K562 (cell line): ENCODE measurements around the gene RMND5B. TPM values are rescaled to one million over a fixed set of nuclear protein-coding genes. Genes with fewer than 3 reads are reported as not detected.
A peak's percentile ranks its signal among the peaks of the same experiment; 100 is the strongest.

Experiments used
- CBFA2T2 ChIP-seq: fragments of 450-650 bp; conservative IDR thresholded peaks from 2 replicates; pipeline ENCODE4 v1.6.1; 2017; ENCODE audit warnings: mild to moderate bottlenecking
- CXXC5 ChIP-seq: fragments of 250-450 bp; sonication (Bioruptor Pico); IDR thresholded peaks from 2 replicates; pipeline ENCODE4 v1.8.0; 2022; ENCODE audit warnings: inconsistent platforms, mild to moderate bottlenecking, moderate library complexity
- ELF2 ChIP-seq: fragments of 250-450 bp; sonication (Bioruptor Pico); IDR thresholded peaks from 2 replicates; pipeline ENCODE4 v1.5.0; 2021; ENCODE audit warnings: mild to moderate bottlenecking
- GTF2A2 ChIP-seq: IDR thresholded peaks from 2 replicates; pipeline ENCODE4 v1.6.1; 2016; ENCODE audit warnings: mild to moderate bottlenecking, missing genetic modification characterization, missing compliant biosample characterization
- IFI16 ChIP-seq: fragments of 250-450 bp; sonication (Bioruptor Pico); IDR thresholded peaks from 2 replicates; pipeline ENCODE4 v2.1.2; 2022; ENCODE audit warnings: mild to moderate bottlenecking, inconsistent platforms
- IRF1 ChIP-seq: sonication (generic); formaldehyde crosslinking; IDR thresholded peaks from 2 replicates; pipeline ENCODE4 v1.8.0; 2022; ENCODE audit warnings: missing genetic modification reagents, mild to moderate bottlenecking, borderline replicate concordance
- JUNB ChIP-seq: fragments of 450-650 bp; formaldehyde crosslinking; conservative IDR thresholded peaks from 2 replicates; pipeline ENCODE4 v1.4.0; 2020; ENCODE audit warnings: mild to moderate bottlenecking
- L3MBTL2 ChIP-seq: fragments of 450-650 bp; IDR thresholded peaks from 2 replicates; pipeline ENCODE4 v1.6.1; 2016; ENCODE audit warnings: mild to moderate bottlenecking, moderate library complexity
- NCOA2 ChIP-seq, 2 experiments: fragments of 450-650 bp; IDR thresholded peaks; 2 replicates each; pipeline ENCODE4 v1.6.1; 2018; ENCODE audit warnings: mild to moderate bottlenecking in 2 of 2, moderate library complexity in 1 of 2; ENCODE audit not compliant: partially characterized antibody in 2 of 2
- PCBP1 ChIP-seq: fragments of 200-400 bp; formaldehyde crosslinking; IDR thresholded peaks from 2 replicates; pipeline ENCODE4 v1.6.1; 2018; ENCODE audit warnings: mild to moderate bottlenecking, low read depth, low read length; ENCODE audit not compliant: poor library complexity, severe bottlenecking
- PKNOX1 ChIP-seq: fragments of 450-650 bp; IDR thresholded peaks from 2 replicates; pipeline ENCODE4 v1.6.1; 2016
- POLR2H ChIP-seq: IDR thresholded peaks from 2 replicates; pipeline ENCODE4 v1.6.1; 2016; ENCODE audit warnings: missing genetic modification characterization, low read depth, mild to moderate bottlenecking, control low read depth, missing compliant biosample characterization, moderate library complexity
- RAD21 ChIP-seq, 2 experiments: fragments of 250-450 bp in 1 of 2; fragments of 450-650 bp in 1 of 2; sonication (Bioruptor Pico) in 1 of 2; formaldehyde crosslinking in 1 of 2; IDR thresholded peaks in 1 of 2; conservative IDR thresholded peaks in 1 of 2; 2 replicates each; pipeline versions ENCODE4 v1.4.0 to v1.8.0; 2020 to 2022; ENCODE audit warnings: mild to moderate bottlenecking in 2 of 2, moderate library complexity in 1 of 2
- TFAM ChIP-seq: fragments of 250-450 bp; sonication (Bioruptor Pico); conservative IDR thresholded peaks from 2 replicates; pipeline ENCODE4 v1.5.0; 2021; ENCODE audit warnings: mild to moderate bottlenecking, moderate library complexity
- TGIF2 ChIP-seq: sonication (generic); formaldehyde crosslinking; IDR thresholded peaks from 2 replicates; pipeline ENCODE4 v1.8.1; 2022; ENCODE audit warnings: mild to moderate bottlenecking, missing genetic modification reagents, moderate library complexity
- TOE1 ChIP-seq, 2 experiments: fragments of 450-650 bp in 1 of 2; sonication (generic) in 1 of 2; formaldehyde crosslinking in 1 of 2; IDR thresholded peaks; 2 replicates each; pipeline versions ENCODE4 v1.7.1 to v1.8.0; 2016 to 2022; ENCODE audit warnings: borderline replicate concordance in 2 of 2, mild to moderate bottlenecking in 2 of 2, antibody characterized with exemption in 1 of 2, inconsistent platforms in 1 of 2, low read depth in 1 of 2, missing genetic modification reagents in 1 of 2, moderate library complexity in 1 of 2
- ZNF146 ChIP-seq: IDR thresholded peaks from one replicate; pipeline ENCODE4 v1.6.1; 2018; ENCODE audit warnings: missing compliant biosample characterization; ENCODE audit not compliant: unreplicated experiment
- ZNF592 ChIP-seq: fragments of 450-650 bp; IDR thresholded peaks from 2 replicates; pipeline ENCODE4 v1.6.1; 2017; ENCODE audit warnings: antibody characterized with exemption, mild to moderate bottlenecking
- polyA plus RNA-seq, 8 experiments: library from polyadenylated mRNA; depleted of rRNA in 4 of 8; stranded (reverse) in 5 of 8; unstranded in 3 of 8; fragments of >200 nt; fragmentation: Nextera tagmentation in 2 of 8; fragmentation: Illumina TruSeq in 1 of 8; extraction: Ambion mirVana in 2 of 8; extraction: Trizol in 1 of 8; gene quantifications; 2 replicates each; pipeline versions ENCODE4 v1.2.1 to v1.2.3, GENCODE V29; 2011 to 2014; ENCODE audit warnings: inconsistent platforms in 1 of 8, missing spikeins in 1 of 8
- total RNA-seq, 7 experiments: library from RNA; depleted of rRNA in 6 of 7; stranded (reverse); fragments of >200 nt in 6 of 7; fragmentation: Illumina TruSeq in 2 of 7; extraction: Trizol in 2 of 7; gene quantifications; 2 replicates each; pipeline versions ENCODE4 v1.2.1 to v1.2.3, GENCODE V29; 2011 to 2021; ENCODE audit warnings: low replicate concordance in 1 of 7

The RMND5B gene
- total and polyA plus RNA-seq, 9 of the 15 experiments (the other 6 are each of a cell fraction or from before 2014, with no cell fraction given), result 2.6 to 57.0 (median 28.3) TPM

- TF ChIP-seq ZNF592 (peak; percentile 69), PKNOX1 (peak; percentile 89), POLR2H (tag) (no peak), IRF1 (no peak), TOE1 (IDR thresholded peaks at IDR 0.05; ENCODE audit: borderline replicate concordance) (no peak), TOE1 (CRISPR knock-in tag; IDR thresholded peaks at IDR 0.05; ENCODE audit: borderline replicate concordance, low read depth) (no peak), CBFA2T2 (peak; percentile 40; the same call in 1 of the 2 replicates), TGIF2 (CRISPR knock-in tag) (no peak), GTF2A2 (no peak), PCBP1 (no peak), ZNF146 (CRISPR knock-in tag) (no peak), ELF2 (CRISPR knock-in tag) (no peak), RAD21 (CRISPR knock-in tag; conservative IDR thresholded peaks at IDR 0.05 in 1 of 2, IDR thresholded peaks at IDR 0.05 in 1 of 2) (peak; percentile 19 to 59; a peak in 3 of 4 replicates), L3MBTL2 (peak; percentile 91), TFAM (CRISPR knock-in tag) (no peak), CXXC5 (peak; percentile 76), IFI16 (CRISPR knock-in tag) (no peak), JUNB (CRISPR knock-in tag) (no peak), NCOA2 (IDR thresholded peaks at IDR 0.05; ENCODE audit: partially characterized antibody in 2 of 2) (no peak)
Measured at GRCh38 chr5:178120607-178121357, 10.0 kb upstream of the RMND5B start (continued).
